ENCODE data around the gene RPL10A.

RPL10A gene

DNA sequence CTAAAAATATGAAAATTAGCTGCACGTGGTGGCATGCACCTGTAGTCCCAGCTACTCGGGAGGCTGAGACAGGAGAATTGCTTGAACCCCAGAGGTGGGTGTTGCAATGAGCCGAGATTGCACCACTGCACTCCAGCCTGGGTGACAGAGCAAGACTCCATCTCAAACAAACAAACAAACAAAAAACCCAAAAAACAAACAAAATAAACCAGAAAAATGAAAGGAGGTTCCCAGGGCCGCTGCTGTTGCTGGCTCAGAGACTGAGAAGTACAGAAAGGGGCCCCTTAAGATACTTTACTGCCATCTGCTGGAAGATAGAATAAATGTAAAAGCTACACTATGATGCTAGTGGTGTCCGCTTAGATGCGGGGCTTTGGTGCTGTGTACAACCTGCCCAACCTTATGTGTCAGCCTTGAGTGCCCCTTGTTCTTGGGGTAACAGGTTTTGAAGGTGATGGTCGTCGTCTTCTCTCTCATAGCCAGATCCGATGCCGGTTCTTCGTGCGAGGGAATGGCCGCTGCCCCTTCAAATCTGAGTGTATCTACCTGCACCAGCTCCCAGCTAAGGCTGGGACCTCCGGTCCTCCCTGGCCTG, 18.8 kb upstream of the RPL10A start:
- DNase-seq (ENCODE audit: low spot score), result peak; percentile 70

DNA sequence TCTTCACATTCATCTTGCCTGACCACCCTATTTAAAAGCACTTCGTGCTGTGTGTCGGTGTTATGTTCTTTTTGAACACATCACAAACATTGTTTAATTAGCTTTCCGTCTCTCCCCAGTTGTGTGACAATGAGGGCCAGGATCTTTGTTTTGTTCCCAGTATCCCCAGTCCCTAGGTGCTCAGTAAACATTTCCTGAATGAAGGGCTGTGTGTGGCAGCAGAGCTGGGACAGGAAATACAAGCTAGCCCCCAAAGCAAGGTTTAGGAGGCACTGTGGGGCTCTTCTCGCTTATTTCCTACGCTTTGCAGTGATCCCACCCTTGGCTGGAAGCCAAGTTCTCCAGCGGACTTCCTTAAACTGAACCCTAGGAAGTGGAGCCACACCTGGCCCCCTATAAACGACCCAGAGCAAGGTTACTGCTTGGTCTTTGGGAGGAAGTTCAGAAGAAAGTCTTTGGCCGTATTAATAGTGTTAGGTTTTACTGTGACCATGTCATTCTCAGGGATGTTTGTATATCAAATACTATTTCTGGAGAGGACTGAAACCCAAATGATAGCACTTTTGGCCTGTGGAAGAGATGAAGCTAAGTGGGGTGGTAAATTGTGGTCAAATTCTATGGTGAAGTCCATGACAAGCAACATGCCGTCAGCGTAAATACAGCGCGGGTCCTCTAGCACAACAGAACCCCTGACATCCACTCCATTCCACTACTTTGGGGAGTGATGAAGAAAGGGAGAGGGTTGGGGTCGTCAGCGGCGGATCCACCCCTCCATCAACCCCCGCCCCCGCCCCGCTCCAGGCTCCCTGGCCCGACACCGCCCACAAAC, 16.6 kb upstream of the RPL10A start:
- DNase-seq (ENCODE audit: low spot score), result no peak

DNA sequence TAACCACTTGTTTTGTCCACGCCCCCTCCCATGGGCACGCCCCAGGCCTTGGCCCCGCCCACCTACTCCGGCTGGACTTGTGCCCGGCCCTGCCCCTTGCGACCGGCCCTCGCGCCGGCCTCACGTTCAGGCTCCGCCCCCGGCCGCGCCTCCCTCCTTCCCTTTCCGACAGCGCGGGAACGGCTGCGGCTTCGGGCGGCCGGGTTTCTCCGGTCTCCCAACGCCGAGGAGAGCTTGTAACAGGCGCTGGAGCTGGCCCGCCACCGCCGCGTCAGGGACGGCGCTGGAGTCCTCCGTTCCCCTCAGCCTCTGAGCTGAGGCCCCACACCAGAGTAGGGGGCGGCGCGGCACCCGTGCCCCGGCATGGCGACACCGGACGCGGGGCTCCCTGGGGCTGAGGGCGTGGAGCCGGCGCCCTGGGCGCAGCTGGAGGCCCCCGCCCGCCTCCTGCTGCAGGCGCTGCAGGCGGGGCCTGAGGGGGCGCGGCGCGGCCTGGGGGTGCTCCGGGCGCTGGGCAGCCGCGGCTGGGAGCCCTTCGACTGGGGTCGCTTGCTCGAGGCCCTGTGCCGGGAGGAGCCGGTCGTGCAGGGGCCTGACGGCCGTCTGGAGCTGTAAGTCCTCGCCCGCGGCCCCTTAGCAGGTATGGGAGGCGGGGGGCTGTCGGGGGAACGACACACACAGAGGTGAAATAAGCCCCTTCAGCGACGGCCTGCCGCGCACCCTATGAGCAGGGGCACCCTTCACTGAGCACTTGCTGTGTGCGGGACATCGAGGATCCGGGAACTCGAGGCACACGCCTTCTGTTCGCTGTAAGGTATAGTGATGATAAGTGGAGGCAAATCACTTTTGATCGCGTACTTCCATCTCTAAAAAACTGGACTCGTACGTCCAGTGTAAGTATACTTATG, 15.8 kb upstream of the RPL10A start, which contains the start of gene FANCE:
Gene FANCE (plus strand): TSS at position 156 of the 908 bp plus-strand sequence. CDS start 208 bp downstream, at position 364.
- DNase-seq (ENCODE audit: low spot score), result peak; percentile 94

DNA sequence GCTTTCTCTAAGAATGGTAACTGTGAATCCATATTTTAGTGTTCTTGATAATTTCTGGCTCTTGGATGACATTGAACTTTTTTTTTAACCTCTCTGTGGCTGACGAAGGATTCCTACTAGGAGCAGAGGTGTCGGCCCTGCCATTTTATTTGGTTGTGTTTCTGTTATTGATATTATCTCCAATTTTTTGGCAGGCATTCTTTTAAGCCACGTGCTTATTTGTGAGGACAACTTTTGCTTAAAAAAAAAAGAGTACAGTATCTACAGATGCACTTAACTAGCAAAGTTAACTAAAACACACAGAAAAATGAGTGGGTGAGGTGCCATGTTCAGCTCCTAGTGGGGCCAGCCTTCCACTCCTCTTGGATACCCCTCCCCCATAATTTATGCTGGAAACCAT, 15.0 kb upstream of the RPL10A start:
- peak; percentile 50 for DNase-seq (ENCODE audit: low spot score)

DNA sequence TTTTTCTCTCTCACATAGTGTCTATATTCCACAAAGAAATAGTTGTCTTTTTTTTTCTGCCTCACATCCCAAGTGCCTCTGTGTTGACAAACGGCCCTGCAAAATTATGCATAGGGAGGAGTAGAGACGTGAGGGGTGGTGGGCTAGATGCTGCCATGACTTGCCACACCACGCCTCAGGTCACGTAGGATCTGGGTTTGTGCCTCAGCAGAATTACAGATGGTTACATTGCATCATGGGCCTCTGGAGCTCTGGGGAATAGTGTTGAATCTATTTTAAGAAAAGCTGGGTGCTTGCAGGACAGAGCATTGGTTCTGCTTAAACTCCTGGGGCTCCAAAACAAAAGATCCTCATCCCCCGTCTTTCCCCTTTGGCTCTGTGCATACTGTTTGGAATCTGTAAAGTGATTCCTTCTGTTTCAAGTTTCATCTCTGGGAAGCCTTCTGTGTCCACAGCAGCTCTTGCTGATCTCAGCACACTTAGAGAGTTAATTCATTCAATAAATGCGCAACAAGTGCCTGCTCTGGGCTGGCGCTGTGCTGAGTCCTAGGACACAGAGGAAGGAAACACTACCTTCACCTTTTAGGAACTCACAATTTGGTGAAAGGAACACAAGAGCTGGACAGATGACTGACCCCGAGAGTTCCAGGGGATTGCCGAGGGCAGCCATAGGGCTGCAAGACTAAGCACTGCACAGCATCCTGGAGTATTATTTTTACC, 13.7 kb upstream of the RPL10A start:
- DNase-seq (ENCODE audit: low spot score), result no peak

DNA sequence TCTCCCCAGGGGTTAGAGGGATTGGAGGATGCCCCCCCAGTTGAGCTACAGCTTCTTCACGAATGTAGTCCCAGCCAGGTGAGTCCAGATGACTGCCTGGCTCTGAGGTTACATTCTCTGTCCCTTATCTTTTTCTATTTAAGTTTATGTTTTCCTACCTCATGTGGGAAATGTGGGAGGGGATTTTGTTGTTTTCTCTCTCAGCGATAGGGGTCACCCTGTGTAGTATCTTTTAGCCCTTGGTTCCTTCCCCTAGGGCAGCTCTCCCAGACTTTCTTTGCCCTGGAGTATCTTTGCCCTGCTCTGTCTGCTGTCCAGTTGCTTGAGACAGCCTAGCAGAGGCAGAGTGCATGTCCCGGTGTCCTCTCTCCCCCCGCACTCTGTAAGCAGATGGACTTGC, 10.3 kb upstream of the RPL10A start:
- no peak for DNase-seq (ENCODE audit: low spot score)

DNA sequence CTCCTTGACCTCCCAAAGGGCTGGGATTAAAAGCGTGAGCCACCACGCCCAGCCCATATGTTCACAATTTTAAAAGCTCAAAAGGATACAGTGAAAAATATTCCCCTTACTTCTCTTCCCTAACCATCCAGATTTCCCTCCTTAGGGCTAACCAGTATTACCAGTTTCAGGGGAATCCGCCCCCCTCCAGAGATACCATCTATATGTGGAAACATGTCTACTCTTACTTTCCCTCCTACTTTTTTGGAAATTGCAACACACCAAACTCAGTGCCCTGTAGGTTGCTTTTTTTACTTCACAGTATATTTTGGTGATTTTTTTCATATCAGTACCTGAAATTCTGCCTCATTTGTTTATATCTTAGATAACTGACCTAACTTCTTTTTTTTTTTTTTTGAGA, 6.9 kb upstream of the RPL10A start:
- DNase-seq (ENCODE audit: low spot score), result no peak

DNA sequence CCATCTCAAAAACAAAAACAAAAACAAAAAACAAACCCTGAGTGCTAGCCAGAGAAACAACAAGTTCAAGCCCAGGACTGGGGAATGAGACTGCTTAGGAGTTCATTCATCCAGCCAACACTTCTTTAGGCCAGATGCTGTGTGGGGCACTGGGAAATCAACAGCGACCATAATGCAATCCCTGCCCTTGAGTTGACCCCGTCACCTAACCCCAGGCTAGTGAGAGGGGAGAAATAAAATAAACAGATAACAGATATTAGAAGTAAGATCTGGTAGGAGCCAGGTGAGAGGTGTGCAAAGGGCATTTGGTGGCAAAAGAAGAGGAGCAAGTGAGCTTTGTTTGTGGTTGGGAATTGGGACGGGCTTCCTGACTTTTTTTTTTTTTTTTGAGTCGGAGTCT, 4.9 kb upstream of the RPL10A start:
- no peak for DNase-seq (ENCODE audit: low spot score)

DNA sequence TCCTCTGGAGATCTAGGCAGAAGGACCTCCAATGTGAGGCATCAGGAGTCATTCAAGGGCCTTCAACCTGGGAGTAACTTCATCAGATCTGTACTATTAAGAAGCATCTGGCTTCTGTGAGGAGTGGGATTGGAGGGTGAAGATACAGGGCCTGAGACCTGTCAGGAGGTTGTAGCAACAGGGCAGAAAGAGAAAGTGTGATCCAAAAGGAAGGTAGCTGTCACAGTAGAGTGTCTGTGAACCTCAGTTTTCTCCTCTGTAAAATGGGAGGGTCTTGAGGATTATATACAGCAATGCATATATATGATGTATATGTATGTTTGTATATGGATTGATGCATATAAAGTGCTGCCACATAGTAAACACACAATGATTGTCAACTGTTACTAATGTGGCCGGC, 2.6 kb upstream of the RPL10A start:
- DNase-seq (ENCODE audit: low spot score), result no peak

DNA sequence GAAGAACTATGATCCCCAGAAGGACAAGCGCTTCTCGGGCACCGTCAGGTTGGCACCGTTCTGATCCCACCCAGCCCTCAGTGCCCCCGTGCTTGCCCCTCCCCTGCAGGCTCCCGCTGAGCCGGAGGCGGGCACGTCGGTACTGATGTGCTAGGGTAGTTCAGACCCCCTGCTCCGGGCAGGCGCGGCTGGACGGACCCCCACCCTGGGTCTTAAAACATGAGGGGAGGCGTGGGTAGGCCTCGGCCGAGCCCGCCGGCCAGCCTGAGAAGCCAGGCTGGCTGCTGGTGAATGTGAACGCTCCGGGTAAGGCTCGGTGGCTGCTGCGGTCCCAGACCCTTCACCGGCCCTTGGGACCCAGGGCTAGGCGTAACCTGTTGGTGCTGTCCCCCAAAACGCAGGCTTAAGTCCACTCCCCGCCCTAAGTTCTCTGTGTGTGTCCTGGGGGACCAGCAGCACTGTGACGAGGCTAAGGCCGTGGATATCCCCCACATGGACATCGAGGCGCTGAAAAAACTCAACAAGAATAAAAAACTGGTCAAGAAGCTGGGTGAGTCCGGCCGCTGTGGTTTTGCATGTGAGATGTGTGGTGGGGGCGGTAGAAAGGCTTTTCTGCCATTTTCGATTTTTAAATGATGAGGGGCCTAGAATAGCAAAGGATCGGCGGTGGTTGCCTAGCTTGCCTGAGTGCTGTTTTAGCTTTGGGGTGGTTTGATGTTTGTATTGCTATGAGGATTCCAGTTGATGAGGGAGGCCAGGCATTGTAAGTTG, 964 bp downstream of the RPL10A start:
- DNase-seq (ENCODE audit: low spot score), result no peak

DNA sequence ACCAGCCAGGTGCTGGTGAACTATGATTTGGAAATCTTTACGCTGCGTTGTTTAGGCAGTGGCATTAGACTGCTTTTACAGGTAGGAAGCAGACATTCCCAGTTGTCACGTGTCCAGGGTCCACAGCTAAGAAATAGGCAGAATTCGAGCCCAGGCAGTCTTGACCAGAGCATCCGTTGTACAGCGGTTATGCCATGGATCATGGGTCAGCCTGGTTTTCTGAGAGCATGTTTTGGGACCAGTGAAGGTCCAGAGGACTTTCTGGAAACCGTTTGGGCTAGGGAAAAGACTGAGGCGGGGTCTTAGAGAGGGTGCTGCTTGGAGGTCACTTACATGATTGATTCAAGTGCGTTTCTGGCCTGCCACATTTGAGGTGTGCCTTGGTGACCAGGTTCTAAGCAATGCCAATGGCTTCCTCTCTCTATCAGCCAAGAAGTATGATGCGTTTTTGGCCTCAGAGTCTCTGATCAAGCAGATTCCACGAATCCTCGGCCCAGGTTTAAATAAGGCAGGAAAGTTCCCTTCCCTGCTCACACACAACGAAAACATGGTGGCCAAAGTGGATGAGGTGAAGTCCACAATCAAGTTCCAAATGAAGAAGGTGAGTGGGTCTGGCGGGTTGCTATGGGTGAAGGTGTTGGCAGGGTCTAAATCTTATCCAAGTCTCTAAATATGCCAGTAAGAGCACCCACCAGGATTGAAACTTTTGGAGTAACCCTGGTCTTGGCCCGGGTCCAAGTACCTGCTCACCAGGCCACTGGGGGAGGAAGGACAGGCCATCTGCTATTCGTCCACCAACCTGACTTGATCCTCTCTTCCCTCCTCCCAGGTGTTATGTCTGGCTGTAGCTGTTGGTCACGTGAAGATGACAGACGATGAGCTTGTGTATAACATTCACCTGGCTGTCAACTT, 1.8 kb downstream of the RPL10A start:
- peak; percentile 35 for DNase-seq (ENCODE audit: low spot score)

DNA sequence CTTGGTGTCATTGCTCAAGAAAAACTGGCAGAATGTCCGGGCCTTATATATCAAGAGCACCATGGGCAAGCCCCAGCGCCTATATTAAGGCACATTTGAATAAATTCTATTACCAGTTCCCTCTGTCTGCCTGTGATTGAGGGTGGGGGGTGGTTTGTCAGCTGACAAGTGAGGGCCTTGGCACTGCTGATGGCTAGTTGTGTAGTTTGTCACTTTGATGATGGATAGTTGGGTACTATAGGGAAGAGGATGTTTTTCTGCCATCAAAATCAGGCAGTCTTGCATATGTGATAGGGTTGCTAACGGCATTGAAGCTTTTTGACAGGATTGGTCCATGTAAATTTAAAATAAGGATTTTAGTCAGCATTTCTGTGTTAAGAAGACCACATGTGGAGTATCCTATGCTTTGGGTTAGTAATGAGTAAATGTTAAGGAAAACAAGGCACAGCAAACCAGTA, 2.5 kb downstream of the RPL10A start:
- DNase-seq (ENCODE audit: low spot score), result no peak

DNA sequence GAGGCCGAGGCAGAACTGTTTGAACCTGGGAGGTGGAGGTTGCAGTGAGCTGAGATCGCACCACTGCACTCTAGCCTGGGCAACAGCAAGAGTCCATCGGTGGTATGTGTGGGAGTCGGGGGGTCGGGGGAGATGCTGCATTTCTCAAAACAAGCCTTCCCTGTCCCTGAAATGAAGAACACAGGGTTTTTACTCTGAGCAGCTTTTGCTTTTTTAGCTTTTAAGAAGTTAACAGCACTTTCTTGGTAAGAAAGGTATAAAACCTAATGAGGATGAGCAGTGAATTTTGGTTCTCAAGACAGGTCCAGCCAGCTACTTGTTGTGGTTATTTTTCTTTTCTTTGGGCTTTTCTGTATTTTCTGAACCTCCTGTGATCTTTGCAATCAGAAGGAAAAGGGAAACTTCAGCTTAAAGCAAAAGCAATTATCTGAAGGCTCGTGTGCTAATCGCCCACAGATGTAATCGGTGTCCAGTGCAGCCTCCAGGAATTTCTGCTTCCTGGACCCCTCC, 3.7 kb downstream of the RPL10A start:
- no peak for DNase-seq (ENCODE audit: low spot score)

DNA sequence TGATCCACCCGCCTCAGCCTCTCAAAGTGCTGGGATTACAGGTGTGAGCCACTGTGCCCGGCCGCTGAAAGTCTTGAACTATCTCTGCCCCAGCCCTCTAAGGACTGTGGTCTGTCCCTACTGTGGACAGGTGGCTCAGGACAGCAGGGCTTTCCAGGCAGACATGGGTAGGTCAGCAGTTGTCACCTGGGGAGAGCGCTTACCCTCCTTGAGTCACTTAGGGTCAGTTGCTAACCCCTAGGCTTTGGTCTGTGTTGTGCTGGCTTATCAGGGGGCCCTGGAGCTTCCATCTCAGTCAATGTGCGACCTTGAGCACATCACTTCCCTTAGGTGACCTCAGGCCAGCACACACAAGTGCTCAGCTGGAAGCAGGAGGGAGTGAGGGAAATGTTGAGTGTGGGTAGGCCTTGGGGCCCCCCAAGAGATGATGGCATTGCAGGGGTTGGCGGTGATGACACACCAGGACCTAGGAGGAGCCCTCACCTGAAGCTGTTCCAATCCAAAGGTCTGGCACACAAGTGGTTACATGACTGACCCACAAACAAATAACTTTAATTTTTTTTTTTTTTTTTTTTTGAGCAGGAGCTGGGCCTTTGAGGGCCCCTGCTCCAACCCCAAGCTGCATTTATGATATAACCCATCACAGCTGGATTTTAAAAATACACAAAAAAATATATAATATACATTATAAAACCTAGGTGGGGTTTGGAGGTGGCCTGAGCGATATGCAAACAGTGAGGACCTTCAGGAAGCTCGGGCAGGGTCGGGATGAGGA, 5.1 kb downstream of the RPL10A start:
- no peak for DNase-seq (ENCODE audit: low spot score)

DNA sequence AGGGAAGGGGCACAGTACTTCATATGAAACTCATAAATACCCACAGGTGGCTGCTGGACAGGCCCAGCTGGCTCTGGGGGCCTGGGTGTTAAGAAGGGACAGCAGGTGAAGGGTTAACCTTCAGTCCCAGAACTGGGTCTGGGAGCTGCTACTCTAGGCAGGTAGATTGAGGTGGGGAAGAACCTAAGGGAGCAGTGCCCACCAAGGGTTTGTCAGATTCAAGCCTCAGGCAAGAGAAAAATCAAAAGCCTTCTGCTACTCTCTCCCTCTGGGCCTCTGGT, 5.6 kb downstream of the RPL10A start:
- DNase-seq (ENCODE audit: low spot score), result no peak

DNA sequence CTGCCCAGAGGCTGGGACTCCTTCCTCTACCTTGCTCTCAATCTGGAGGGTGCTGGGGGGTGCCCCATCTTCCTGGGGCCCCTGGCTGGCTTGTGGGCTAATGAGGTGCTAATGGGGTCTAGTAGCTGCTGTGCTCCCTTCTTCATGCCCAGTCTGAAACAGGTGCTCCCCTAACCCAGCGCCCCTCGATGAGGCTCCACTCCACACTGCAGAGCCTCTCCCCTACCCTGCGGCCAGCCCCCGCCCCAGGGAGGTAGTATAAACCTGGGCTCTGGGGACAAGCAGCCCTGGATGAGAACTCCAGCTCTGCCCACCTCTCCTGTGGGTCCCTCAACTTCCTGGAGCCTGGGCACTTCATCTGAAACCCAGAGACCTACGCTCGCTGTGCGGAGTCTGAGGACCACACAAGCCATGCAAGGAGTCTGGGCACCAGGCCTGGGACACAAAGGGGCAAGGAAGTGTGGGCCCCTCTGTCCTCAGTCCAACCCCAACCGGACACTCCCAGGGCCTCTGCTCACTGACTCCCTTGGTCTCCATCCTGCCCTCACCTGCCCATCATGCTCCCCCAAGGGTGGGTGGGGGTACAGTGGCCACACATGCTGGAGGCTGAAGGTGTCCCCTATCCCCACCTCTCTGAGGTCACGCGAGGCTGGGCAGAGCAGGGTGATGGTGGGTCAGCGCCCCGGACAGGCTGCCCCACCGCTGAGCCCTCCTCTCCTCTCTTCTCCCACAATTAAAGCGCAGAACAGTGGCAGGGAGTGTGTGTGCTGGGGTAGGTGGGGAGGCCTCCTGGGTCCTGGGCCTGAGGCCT, 6.1 kb downstream of the RPL10A start:
- DNase-seq (ENCODE audit: low spot score), result no peak

DNA sequence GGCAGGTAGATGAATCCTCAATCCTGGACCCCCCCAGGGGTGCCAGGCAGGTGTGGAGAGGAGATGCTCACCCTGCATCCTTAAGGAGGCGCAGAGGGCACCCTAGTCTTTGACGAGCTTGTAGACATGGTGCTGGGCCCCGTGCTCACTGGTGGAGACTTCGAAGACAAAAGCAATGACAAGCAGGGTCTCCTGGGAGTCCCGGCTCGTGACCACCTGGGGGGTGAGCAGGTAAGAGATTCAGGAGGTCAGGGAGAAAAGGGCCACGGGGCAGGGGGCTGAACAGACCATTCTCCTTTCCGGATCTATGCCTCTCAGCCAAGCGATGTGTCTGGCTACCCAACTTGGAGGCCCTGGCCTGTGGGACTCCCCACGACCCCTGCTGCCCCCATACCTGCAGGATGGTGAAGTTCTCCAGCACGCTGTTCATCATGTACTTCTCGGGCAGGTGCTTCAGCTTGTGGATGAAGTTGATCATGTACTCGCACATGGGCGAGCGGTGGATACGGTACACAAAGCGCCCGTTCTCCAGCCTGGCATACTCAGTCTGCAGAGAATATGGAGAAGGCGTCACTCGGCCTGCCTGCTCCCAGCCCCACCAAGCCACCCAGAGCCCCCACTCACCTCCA, 6.9 kb downstream of the RPL10A start:
- DNase-seq (ENCODE audit: low spot score), result no peak

DNA sequence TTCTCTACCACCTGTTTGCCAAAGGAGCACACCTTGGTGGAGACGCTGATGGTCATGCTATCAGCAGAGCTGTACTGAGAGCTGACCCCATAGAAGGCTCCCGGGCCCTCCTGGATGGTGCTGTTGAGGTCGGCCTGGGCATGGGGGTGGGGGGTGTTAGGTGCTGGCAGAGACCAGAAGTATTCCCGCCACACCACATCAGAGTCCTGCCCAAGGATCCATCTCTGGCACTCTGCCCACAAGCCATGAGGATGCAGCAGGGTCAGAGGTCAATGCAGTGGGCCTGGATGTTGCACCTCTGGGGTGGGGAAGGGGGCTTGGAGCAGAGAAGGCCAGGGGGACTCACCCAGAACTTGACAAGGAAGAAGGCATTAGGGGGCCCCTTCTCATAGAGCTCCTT, 7.4 kb downstream of the RPL10A start:
- DNase-seq (ENCODE audit: low spot score), result no peak
